Measurements from ENCODE around the gene MLYCD.
"Not testable (repeated sequence)": the region's sequence is repeated elsewhere in the genome, so short reads cannot be mapped to it uniquely, and the experiment has no call there.

MLYCD gene

DNA sequence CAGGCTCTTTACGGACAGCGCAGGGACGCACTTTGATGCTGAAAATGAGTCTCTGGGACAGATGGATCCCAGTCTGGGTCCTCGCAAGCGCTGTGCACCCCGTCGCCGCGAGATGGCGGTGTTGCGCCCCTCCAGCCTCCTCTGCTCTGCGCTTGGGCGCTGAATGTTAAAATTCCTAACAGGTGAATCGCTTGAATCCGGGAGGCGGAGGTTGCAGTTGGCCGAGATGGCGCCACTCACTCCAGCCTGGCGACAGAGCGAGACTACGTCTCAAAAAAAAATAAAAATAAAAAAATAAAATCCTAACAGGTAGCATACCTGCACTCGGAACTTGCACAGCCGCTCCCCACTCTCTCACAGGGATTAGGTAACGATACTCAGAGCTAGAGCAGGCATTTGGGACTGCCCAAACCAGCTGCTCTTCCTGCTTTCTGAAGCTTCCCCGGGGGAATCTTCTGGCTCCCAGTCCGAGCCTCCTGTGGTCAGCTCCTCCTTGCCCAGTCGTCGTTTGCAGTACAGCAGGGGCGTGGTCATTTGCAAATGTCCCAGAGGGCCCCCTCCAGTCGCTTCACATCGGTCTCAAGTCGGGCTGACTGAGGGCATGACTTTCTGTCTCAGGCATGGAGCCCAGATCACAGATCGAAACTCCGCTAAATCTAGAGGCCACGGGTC lies 27.9 kb downstream of the MLYCD start:
- DNase-seq = peak; percentile 57

DNA sequence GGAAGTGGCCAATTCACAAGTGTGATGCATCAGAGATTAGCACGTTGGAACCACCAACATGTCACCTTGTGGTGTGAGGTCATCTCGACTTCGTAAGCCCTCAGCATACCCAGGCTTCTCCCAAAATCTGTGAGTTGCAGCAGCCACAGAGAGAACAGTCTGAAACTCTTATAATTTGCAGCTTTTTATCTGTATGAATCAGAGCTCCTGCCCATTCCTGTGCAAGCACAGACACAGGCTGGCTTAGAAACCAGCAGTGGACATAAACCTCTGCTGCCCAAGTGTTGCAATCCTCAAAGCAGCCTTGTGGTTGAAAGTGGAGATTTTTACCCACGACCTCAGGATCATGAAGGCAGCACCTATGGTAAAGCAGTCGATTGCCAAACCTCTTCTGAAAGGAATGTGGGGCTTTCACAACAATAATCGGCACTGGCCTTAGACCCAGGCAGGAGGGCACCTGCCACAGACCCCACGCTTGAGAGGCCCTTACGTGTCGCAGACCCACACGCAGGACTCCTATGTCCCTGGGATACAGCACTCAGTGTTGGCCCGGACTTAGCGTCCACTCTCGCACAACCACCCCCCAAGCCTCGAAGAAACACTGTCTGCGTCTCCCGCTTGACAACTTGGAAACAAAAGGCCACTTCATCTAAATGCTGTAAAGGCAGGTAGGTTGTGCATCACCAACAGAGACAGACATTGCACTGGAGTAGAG lies 29.6 kb downstream of the MLYCD start:
- DNase-seq = no peak

DNA sequence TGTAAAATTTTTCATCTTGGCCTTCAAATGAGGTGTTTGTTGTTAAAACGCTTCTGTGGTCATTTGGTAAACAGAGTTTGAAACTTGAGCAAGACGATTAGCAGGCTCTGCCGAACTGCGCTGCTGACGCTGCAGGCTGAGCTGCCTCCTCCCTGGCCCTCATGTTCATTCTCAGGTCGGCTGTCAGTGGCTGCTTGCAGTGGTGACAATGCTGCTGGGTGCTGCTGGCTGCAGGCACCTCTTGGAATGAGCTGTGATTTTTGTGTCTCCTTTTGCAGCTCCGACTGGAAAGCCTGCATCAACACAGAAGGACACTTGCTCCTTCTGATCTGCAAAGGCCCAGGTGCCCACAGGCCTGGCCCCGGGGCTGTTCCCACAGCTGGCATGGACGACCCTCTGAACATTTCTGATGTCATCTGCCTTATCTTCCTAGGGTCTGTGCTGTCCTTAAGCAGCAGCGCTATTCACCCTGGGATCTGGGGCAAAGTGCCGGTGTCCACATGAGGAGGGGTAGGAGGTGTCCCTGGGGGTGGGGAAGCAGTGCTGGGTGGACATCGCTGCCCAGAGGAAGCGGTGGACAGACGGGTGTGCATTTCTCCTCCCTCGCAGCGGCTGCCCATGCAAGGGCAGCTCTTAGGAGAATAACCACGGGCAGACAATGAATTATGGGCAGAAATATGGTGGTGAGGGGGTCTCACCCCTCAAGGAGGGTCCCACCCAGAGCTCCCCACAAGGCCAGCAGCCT lies 31.1 kb downstream of the MLYCD start:
- DNase-seq = no peak

DNA sequence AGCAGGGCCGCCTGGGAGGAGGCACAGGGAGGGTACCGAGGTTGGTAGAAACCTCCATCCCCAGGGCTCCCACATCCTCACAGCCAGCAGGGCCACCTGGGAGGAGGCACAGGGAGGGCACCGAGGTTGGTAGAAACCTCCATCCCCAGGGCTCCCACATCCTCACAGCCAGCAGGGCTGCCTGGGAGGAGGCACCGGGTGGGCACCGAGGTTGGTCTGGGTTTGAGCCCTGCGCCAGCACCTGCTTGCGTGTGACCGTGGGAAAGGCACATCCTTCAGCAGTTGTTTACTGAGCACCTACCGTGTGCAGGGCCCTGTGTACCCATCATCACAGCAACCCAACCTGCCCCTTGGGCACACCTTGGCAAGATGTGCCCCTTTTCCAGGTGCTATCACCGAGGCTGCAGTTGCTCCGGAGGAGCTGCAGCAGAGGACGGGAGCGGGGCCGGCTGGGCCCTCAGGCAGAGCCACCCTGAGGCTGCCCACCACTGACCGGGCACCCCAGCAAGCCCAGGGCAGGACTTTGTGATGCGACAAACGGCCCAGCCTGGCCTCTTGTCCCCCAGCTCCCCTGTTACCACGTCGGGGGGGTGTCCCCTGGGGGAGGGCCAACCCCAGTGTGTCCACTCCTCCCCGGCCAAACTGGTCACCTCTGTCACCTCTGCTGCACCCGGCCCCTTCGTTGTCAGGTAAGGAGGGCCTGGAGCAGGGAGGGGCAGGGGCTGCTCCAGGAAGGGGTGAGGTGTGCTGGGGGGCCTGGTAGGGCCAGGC lies 32.0 kb downstream of the MLYCD start:
- no peak for DNase-seq

DNA sequence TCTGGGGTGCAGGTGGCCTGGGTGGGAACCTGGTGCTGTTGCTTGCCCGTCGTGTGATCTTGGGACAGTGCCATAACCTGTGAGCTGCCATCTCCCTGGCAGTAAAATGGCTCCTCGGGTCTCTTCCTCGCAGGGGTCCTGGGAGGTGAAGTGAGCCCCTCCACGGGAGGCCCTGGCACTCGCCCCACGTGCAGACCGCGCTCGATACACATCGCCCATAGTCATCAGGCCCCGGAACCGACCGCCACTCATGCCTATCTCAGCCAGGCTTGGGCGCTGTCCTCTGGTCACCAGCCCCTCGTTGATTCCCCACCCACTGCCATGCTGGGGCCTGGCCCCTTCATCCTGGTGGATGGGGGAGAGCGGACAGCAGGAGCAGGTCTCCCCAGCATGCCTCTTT lies 32.6 kb downstream of the MLYCD start:
- no peak for DNase-seq

DNA sequence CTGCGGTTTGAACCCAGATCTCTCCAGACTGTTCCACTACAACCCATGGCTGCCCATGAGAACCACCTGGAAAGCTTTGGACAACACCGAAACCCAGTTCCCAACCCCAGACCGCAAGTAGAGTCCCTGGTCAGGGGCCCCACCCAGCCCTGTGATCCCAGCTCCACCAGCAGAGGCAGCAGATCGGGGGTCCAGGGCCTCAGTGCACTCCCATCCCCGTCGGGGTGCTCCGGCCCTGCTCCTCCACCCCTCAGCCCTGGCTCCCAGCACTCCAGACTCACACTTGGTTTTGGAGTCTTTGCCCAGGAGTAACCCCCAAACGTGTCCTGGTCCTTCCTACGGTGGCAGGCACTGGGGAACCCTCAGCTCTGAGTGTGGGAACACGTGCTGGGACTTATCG lies 33.4 kb downstream of the MLYCD start:
- no peak for DNase-seq

DNA sequence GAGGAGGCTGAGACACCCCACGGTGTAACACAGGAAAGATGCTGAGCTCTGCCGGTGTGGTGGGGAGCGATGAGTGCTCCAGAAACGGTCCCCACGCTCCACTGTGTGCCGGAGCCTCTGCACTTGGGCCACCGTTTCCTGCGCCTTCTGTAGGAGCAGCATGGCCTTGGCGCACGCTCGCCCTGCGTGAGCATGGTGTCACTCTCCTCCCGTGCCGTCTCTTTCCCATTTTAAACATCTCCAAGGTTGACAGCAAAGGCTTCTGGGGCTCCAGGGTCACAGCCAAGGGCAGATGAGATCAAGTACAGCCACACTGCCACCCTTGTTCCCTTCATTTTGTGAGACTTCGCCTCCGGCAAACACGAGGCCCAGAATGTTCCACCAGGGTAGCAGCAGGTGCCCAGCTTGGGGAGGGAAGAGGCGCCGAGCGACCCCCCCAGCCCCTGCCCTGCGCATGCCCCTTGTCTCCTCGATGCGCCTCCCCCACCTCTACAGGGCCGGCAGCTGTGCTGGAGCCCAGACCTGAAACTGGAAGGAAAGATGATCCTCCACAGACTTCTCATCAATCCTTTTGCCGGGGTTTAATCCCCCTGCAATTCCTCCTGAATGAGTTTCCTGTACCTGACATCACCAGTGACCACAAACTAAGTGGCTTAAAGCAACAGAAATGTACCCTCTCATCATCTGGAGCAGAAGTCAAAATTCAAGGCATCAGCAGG lies 34.2 kb downstream of the MLYCD start:
- no peak for DNase-seq

DNA sequence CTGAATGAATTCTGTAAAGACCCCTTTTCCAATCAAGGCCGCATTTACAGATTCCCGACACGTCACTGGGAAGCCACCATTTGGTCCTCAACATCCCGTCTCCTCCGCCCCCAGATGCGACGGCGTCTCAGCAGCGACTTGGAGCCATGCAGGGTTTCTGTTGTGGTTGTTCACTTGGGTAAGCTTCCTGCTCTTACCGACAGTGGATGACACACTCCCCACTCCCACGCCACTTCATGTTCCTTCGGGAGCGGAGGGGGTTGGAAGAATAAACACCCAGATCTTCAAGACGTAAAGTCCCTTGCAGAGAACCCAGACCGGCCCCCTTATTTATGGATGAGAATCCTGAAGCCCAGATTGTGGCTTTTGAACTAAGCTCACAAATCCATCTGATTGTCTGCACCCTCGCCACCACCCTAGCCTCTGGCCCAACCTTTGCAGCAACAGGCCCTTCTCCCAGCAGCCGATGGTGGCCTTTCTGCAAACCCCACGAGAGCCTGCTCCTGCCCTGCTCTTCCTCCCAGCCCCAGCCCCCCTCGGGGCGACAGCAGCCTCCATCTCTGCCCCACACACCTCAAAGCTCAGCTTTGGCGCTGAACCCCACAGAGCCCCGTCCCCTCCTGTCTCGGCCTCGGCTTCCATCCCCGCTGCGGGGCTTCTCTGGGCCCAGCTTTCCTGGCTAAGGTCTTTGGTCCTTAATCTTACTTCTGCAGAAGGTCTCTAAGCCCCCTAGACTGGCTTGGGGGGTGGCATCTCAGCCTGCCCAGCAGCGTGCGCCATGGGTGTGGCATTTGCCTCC lies 35.2 kb downstream of the MLYCD start:
- no peak for DNase-seq

DNA sequence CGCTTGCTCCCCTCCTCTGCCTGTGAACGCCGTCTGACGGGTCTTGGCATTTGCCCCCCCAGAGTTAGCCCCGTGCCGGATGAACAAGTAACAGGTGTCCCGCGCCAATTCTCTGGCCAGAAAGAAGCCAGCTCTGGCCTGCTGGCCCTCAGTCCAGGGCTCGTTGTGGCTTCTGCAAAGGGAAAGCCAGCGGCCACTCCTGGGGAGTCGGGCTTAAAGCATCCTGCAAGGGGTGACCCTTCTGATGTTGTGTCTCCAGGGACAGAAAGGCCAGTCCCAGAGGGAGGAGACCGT lies 35.7 kb downstream of the MLYCD start:
- DNase-seq = no peak

DNA sequence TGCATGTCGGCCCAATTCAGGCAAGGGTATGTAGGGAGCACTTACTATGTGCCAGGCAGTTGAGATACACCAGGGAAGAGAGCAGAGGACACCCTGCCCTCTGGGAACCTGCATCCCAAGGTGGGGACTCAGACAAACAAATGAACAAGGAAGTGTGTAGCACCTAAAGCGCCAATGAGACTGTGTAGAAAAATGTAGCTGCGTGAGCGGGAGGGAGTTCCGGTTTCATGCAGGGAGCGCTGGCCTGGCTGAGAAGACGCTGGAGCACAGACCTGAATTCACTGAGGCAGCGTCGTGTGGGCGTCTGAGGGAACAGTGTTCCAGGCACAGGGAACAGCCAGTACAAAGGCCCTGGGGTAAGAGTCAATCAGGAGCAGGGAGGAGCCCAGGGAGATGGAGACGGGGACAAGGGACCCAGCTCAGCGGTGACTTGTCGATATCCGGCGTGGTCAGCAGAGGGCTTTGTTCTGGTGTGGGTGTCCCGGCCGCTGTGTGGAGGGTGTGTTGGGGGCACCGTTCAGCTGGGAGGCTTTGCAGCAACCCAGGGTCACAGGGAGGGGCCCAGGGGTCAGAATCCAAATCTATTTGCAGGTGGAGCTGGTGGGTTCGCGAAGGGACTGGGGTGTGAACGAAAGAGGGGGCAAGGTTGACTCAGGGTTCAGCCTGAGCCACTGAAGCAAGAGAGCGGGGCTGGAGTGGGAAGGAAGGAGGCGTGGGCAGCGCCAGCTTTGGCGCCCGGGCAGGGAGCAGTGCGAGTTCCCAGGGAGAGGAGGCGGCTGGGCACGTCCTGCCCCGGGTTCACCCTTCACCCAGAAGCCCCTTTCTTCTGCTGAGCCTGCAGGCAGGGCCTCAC lies 36.3 kb downstream of the MLYCD start:
- no peak for DNase-seq

DNA sequence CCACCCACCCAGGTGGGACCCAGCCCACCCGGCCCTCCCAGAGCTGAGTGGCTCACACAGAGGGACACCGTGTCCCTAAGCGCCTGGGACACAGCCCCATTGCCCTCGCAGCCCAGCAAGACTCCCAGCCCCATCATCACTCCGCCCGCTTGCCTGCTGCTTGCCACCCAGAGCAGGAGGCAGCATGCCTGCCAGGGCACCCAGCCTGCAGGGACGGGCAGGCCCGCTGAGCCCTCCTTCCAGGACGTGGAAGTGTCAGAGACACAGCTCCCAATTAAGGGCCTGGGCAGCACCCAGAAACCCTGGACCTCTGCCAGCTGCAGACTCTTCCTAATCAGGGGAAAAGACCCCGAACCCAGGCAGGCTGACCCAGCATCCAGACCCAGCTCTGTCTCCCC lies 36.9 kb downstream of the MLYCD start:
- DNase-seq = no peak

DNA sequence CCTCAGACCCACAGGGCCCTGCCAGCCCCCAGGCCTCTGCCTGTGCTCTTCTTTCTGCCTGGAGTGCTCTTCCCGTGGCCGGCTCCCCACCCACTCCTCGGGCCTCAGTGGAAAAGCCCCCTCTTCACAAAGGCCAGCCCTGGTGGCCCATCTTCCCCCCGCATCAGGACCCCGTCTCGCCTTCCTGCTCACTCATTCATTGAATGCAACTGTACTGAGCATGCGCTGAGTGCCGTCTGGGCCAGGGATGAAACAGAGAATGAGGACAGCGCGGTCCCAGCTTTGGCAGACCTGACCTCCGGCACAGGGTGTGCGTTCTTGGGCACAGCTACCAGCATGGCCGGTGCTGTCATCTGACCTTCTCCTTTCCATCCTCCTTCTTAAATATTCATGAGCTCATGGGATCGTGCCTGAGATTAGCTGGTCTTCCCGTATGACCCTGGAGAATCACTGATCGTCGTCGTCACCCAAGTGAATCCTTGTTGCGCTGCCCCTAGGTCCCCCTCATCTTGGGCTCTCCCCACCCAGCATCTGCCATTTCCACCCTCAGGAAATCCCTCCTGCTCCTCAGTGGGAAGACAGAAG lies 37.8 kb downstream of the MLYCD start:
- no peak for DNase-seq

DNA sequence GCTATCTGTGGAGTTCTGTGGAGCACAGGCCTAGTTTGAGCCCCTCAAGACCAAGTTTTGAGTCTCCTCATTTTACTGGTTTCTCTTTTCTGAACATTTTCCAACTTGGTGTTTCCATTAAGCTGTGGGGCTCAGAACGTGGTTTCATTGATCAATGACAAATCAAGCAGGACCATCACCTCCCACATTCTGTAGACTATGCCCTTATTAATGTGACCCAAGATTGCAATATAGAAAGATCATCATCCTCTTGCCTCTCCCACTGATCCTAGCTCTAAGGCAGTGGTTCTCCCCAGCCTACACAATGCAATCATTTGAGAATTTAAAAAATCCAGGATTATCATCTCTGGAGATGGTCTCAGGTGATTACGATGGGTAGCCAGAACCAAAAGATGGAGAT lies 38.4 kb downstream of the MLYCD start:
- no peak for DNase-seq

DNA sequence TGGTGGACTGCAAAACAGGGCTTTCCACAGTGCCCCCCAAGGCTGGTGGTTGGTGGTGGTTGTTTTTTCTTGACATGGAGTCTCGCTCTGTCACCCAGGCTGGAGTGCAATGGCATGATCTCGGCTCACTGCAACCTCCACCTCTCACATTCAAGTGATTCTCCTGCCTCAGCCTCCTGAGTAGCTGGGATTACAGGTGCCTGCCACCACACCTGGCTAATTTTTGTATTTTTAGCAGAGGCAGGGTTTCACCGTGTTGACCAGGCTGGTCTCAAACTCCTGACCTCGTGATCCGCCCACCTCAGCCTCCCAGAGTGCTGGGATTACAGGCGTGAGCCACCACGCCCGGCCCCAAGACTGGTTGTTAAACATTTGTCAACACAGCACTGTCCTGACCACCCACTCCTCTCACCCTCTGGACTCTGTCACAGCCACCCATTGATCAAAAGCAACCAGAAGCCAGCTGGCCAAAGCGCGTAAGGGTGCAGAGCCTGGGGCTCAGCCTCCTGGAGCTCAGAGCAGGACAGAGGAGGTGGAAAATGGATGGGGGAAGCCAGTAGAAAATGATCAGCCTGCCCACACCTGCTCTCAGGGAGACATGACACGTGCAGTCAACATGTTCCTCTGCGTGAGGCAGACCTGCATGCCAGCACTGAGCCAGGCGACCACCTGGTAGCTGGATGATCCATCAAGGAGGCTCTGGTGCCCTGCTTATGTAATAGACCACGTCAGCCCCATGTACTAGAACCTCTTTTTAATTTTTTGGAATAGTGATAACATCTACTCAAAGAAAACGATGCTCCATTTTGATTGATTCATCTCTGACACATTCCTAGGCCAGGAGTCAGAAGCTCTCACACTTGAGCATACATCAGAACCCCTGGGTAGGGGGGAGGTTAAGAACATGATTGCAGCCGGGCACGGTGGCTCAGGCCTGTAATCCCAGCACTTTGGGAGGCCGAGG lies 39.3 kb downstream of the MLYCD start:
- no peak for DNase-seq

DNA sequence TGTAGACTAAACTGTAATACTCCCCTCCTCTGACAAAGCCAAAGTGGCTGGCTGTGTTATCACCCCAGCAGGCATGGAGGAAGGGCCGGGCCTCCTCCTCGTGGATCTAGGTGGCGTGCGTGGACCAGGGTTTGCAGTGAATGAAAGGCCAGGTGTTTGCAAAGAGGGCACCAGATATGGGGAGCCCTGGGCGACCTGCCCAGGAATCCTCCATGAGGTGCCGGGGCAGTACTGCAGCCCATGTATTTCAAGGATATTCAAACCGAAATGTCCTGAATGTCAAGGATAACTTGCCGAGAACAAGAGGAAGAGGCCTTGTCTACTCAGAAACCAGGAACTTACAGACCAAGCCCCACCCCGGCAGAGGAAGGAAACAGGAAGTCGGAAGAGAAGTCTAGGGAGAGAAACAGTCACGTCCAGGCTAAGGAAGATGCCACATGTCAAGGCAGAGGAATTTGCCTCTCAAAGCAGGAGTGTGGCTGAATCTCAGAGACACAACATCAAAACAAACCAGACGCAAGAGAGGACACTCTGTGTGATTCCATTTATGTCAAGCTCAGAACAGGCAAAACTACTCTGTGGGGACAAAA lies 40.4 kb downstream of the MLYCD start:
- no peak for DNase-seq

DNA sequence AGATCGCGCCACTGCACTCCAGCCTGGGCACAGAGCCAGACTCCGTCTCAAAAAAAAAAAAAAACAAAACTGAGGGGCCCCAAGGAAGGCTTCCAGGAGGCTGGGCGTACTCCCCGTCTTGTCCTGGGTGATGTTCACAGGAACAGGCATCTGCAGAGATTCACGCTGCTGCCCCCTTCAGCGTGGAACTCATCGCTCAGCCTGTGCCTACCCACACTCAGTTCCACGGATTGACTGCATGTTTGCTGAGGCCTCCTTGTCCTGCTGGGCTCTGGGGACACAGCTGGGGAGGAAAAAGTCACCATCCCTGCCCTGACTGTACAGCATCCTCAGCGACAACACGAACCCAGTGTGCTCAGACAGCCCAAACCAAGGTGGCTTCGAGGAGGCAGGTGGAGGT lies 41.2 kb downstream of the MLYCD start:
- no peak for DNase-seq

DNA sequence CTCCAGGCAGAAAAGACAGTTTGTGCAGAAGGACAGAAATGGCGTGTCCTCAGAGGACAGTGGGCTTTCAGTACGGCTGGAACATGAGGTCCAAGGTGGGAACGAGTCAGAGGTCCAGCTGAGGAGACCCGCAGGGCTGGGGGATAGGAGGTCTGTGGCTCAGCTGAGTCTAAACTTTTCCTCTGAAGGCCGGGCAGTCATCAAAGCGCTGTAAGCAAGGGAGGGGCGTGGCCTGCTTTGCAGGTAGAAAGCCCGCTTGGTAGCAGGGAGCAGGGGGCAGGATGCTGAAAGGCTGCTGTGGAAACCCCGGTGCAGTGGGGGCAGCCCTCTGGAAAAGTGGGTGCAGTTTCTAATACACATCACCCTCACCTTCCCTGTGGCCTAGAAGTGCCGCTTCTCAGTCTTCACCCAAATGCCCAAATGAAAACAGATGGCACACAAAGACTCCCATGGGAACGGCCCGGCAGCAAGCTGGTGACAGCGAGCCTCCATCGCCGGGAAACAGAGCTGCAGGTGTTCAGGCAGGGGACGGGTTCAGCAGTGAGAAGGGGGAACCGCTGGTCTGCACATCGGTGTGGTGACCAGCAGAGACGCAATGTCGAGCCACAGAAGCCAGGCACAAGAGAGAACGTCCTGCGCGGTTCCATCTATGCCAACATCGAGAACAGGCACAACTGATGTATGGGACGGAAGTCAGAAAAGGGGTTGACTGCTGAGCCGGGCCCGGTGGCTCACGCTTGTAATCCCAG lies 41.9 kb downstream of the MLYCD start:
- no peak for DNase-seq

DNA sequence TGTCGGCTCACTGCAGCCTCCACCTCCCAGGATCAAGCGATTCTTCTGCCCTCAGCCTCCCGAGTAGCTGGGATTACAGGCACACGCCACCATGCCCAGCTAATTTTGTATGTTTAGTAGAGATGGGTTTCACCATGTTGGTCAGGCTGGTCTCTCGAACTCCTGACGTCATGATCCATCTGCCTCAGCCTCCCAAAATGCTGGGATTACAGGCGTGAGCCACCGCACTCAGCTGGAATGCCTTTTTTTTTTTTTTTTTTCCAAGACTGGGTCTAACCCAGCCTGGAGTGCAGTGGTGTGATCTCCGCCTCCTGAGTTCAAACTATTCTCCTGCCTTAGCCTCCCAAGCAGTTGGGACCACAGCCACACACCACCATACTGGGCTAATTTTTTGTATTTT lies 42.6 kb downstream of the MLYCD start:
- DNase-seq = not testable (repeated sequence)
